ENCODE data around the gene FBXO38.

FBXO38 gene

GRCh38 chr5:148483750-148484149, 100.0 kb downstream of the FBXO38 start:
- TF ChIP-seq CTCF (IDR thresholded peaks at IDR 0.05), result no peak

- no peak for TF ChIP-seq CTCF (IDR thresholded peaks at IDR 0.05)
Observed at GRCh38 chr5:148484651-148485050, 100.9 kb downstream of the FBXO38 start.

- no peak for TF ChIP-seq CTCF (IDR thresholded peaks at IDR 0.05)
Observed at GRCh38 chr5:148486456-148486855, 102.7 kb downstream of the FBXO38 start.

- no peak for TF ChIP-seq CTCF (IDR thresholded peaks at IDR 0.05)
Observed at GRCh38 chr5:148488757-148489156, 105.0 kb downstream of the FBXO38 start.

GRCh38 chr5:148491015-148491792, 107.4 kb downstream of the FBXO38 start:
- no peak for TF ChIP-seq CTCF (IDR thresholded peaks at IDR 0.05)

- no peak for TF ChIP-seq CTCF (IDR thresholded peaks at IDR 0.05)
Observed at GRCh38 chr5:148491793-148492184, 108.0 kb downstream of the FBXO38 start.

GRCh38 chr5:148492351-148492750, 108.6 kb downstream of the FBXO38 start:
- no peak for TF ChIP-seq CTCF (IDR thresholded peaks at IDR 0.05)
